NCI-H82 treated with DMSO at 0.1 percent for 48 hours (cell line): ENCODE measurements around the gene MICAL3.
"Not testable (repeated sequence)": the region's sequence is repeated elsewhere in the genome, so short reads cannot be mapped to it uniquely, and the experiment has no call there.

ENCODE experiments used
- DNase-seq: peaks from one replicate; lab custom pipeline; 2025; ENCODE audit not compliant: unreplicated experiment; lab: John Stamatoyannopoulos, UW

MICAL3 gene

GRCh38 chr22:18001040-18001893 is 23.1 kb downstream of the MICAL3 start:
- peak; percentile 92 for DNase-seq

- no peak for DNase-seq
Observed at GRCh38 chr22:18000441-18001039, 23.8 kb downstream of the MICAL3 start.

GRCh38 chr22:17999851-18000250 is 24.5 kb downstream of the MICAL3 start:
- DNase-seq = no peak

GRCh38 chr22:17998913-17999312 is 25.4 kb downstream of the MICAL3 start:
- DNase-seq = no peak

DNA sequence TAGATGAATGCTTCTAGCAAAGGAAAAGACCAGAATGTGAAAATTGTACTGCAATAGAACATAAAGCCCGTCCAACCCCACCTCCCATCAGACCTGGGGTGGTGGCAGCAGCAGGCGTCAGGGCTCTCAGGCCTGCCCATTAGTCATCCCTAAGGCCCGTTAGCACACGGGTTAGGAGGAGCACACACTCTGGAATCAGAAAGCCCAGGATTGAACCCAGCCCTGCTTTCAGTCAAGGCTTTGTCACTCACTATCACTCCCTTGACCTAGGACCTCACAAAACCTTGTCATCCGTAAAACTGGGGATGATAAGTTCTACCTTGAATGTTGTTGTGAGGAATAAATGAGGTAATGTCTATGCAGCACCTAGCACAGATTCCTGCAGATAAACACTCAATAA is 26.9 kb downstream of the MICAL3 start:
- no peak for DNase-seq

- not testable (repeated sequence) for DNase-seq
Observed at GRCh38 chr22:17995256-17995655, 29.1 kb downstream of the MICAL3 start.

GRCh38 chr22:17994424-17995108 is 29.8 kb downstream of the MICAL3 start:
- DNase-seq = no peak

DNA sequence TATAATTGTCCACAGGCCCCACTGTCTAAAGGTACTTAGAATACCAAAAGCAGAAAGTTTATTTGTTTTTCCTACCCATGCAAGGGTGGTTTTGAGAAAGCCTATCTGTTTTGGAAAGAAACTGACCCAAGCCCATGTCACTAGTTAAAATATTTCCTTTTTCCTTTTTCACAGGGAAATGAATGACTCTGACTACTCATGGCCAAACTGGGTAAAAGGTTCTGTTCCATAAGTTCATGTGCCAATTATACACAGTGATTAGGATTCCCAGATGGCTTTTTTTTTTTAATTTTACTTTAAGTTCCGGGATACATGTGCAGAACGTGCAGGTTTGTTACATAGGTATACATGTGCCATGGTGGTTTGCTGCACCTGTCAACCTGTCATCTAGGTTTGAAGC is 31.4 kb downstream of the MICAL3 start:
- not testable (repeated sequence) for DNase-seq

DNA sequence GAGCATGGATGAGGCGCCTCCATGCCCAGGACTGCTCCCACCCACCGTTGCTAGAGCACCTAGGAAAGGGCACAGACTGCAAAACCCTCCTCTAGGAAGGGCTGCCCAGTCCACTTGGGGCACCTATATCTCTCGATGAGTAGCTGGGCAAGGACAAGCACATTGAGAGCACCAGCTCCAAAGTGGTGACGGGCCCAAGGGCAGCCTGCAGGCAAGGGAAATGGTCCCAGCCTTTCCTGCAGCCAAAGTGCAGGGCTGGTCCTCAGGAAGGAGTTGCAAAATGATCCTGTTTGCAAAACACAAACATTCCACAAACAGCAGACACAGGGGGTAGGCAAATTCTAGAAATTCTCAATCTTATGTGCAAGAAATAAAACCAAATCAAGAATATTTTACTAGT is 32.4 kb downstream of the MICAL3 start:
- not testable (repeated sequence) for DNase-seq

DNA sequence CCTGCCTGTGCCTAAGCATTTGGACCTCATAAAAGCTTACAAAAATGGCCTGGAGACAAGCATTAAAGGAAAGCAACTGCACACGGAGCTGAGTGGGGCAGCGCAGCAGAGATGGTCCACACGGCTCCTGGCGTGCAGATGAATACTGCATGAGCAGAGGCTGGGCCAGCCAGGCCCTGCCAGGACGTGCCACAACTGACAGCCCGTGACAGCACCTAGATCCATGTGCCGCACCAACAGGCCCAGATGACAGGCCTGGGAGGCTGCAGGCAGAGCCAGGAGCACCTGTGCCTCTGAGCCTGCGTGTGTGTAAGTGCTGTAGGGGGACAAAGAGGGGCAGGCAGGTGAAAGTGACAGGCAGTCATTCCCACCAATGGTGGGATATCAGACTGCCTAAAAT is 33.4 kb downstream of the MICAL3 start:
- no peak for DNase-seq

DNA sequence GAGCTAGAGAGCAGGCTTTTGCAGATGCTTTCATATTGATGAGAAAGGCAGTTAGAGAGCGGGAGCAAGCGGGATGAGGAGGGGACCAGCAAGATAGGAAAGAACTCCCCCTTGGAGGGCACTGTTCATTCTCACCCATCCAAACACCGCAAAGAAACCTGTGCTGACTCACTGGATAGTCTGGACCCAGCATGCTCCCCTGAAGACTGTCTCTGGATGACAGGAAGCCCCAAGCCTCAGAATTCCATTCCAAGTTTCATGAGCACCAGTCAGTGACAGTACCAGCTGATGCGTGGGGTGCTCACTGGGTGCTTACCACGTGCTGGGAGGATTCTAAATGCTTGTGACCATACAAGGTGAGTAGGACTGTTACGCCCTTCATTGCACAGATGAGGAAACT is 34.2 kb downstream of the MICAL3 start:
- no peak for DNase-seq

DNA sequence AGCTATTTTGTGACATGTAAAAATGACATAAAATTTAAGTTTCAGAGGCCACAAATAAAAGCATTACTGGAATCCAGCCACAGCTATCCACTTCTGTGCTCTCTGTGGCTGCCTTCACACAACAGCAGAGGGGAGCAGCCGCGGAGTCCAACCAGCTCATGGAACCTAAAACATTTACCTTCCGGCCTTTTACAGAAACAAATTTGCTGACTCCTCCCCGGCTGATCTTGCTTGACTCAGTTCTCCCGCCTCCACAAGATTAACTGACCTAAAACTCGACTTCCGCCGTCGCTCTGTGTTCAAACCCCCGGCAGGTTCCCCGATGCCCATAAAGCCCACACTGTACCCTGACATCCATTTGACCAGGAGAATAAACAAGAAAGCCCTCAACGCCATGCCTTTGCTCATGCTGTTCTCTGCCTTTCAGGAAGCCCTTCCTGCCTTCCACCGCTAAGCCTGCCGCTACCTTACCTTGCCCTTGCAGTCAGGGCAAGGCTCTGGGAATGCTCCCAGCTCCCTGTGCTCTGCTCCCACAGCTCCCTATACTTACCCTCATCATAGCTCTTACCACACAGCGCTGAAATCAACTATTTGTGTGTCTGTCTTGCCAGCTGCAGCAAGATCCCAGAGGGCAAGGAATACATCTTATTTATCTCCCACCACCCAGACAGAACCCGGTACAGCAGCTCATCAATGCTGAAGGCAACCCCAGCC is 35.4 kb downstream of the MICAL3 start:
- DNase-seq = no peak

GRCh38 chr22:17985606-17986005 is 38.8 kb downstream of the MICAL3 start:
- no peak for DNase-seq

GRCh38 chr22:17985071-17985470 is 39.3 kb downstream of the MICAL3 start:
- DNase-seq = not testable (repeated sequence)

DNA sequence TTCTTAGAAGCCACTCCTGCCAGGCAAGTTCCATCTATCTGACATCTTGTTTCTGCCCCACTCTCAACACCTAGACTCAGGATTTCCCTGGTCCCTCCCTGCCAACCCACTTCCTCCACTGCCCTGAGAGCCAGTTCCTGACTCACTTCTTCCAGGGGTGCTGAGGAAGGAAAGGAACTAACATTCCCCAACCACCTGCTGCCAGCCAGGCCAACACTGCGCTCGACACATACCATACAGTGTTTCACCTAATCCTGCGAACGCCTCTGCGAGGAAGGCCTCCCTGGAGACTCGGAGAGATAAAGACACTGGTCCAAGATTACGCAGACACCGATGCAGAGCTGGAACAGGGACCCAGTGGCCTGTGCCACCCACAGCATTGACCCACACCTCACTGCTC is 40.2 kb downstream of the MICAL3 start:
- no peak for DNase-seq

DNA sequence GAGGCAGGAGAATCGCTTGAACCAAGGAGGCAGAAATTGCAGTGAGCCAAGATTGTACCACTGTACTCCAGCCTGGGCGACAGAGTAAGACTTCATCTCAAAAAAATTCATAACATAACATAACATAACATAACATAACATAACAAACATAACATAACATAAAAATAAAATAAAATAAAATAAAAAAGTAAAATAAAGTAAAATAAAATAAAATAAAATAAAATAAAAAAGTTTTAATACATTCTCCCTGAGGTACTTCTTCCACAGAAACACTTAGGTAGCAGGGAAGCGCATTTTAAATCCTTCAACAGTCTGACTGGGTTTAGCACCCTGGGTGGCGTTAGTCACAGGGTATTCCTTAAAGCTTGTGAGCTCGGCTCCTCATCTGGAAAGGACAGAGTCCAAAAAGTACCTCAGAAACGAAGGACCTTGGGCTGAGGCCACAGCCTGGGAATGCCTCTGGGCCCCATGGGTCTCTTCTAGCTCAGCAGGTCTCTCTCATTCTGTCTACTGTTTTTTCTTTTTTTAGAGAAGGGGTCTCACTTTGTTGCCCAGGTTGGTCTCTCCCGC is 41.7 kb downstream of the MICAL3 start:
- DNase-seq = no peak

- DNase-seq = no peak
Observed at GRCh38 chr22:17981497-17981896, 42.9 kb downstream of the MICAL3 start.

GRCh38 chr22:17980638-17981051 is 43.7 kb downstream of the MICAL3 start:
- no peak for DNase-seq

GRCh38 chr22:17980015-17980590 is 44.3 kb downstream of the MICAL3 start:
- no peak for DNase-seq

- DNase-seq = no peak
Observed at GRCh38 chr22:17978027-17978426, 46.3 kb downstream of the MICAL3 start.

- DNase-seq = no peak
Observed at GRCh38 chr22:17977371-17977770, 47.0 kb downstream of the MICAL3 start.
